ENCODE results near the gene THRSP.

The THRSP gene

GRCh38 chr11:78072455-78072854 is 8.8 kb downstream of the THRSP start:
- TF ChIP-seq NFIC (IDR thresholded peaks at IDR 0.05) = no peak
- no peak for TF ChIP-seq EP300 (IDR thresholded peaks at IDR 0.05; ENCODE audit: borderline replicate concordance)
- TF ChIP-seq TEAD4 (IDR thresholded peaks at IDR 0.05) = no peak
- TF ChIP-seq ZBTB7A (IDR thresholded peaks at IDR 0.05; ENCODE audit: low read depth) = no peak
- TF ChIP-seq YY1 (IDR thresholded peaks at IDR 0.05; ENCODE audit: low read depth) = no peak
- TF ChIP-seq, protein P1, sequence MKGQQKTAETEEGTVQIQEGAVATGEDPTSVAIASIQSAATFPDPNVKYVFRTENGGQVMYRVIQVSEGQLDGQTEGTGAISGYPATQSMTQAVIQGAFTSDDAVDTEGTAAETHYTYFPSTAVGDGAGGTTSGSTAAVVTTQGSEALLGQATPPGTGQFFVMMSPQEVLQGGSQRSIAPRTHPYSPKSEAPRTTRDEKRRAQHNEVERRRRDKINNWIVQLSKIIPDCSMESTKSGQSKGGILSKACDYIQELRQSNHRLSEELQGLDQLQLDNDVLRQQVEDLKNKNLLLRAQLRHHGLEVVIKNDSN (IDR thresholded peaks at IDR 0.05) = no peak
- no peak for TF ChIP-seq CEBPB (IDR thresholded peaks at IDR 0.05)
- TF ChIP-seq RAD21 (IDR thresholded peaks at IDR 0.05; ENCODE audit: low read depth) = no peak
- TF ChIP-seq, protein P2, sequence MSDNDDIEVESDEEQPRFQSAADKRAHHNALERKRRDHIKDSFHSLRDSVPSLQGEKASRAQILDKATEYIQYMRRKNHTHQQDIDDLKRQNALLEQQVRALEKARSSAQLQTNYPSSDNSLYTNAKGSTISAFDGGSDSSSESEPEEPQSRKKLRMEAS (IDR thresholded peaks at IDR 0.05) = no peak

DNA sequence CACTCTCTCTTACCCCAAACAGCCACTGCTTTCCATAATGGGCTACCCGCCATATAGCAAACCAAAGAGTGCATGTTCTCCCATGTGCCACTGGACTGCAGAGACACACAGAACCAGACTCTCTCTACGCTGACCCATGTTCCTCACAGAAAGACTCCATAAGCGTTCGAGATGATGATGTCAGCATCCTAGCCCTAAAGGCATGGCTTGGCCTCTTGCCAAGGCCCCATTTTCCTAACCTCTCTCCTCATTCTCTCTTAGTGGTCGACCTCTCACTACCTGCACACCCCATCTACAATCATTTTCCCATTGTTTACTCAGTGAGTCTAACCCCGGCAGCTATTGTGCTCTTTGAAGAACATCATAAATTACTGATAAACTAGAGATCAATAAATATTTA is 11.1 kb downstream of the THRSP start:
- TF ChIP-seq EP300 (IDR thresholded peaks at IDR 0.05; ENCODE audit: borderline replicate concordance) = no peak
- 0 out of 2 replicates have a peak, but pooled peaks have one; percentile 24 for TF ChIP-seq NFIC (IDR thresholded peaks at IDR 0.05)

DNA sequence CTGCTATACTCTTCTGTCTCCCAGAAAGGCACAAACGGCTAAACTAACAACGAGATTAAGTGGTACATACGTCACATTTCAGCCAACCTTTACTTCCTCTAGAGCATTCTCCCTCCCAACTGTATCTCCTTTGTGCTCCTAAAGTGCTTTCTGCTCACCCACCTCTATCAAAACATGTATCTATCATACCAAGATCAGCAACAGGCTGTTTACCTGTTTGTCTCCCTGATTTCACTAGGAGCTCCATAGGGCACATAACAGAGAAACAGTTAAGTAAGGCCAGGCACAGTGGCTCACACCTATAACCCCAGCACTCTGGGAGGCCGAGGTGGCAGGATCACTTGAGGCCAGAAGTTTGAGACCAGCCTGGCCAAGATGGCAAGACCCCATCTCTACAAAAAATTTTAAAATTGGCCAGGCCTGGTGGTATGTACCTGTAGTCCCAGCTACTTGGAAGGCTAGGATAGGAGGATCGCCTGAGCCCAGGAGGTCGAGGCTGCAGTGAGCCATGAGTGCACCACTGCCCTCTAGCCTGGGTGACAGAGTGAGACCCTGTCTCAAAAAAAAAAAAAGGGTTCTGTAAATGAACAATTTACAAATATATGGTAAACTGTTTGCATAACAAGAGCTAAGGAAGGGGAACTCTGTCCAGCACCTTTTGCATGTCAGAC is 13.2 kb downstream of the THRSP start:
- TF ChIP-seq, protein P2 (IDR thresholded peaks at IDR 0.05) = no peak
- TF ChIP-seq EP300 (IDR thresholded peaks at IDR 0.05; ENCODE audit: borderline replicate concordance) (no peak), FOXM1 (IDR thresholded peaks at IDR 0.05; ENCODE audit: borderline replicate concordance, low read depth) (no peak), TCF12 (IDR thresholded peaks at IDR 0.05; ENCODE audit: low read depth) (no peak)
- TF ChIP-seq, protein P3, sequence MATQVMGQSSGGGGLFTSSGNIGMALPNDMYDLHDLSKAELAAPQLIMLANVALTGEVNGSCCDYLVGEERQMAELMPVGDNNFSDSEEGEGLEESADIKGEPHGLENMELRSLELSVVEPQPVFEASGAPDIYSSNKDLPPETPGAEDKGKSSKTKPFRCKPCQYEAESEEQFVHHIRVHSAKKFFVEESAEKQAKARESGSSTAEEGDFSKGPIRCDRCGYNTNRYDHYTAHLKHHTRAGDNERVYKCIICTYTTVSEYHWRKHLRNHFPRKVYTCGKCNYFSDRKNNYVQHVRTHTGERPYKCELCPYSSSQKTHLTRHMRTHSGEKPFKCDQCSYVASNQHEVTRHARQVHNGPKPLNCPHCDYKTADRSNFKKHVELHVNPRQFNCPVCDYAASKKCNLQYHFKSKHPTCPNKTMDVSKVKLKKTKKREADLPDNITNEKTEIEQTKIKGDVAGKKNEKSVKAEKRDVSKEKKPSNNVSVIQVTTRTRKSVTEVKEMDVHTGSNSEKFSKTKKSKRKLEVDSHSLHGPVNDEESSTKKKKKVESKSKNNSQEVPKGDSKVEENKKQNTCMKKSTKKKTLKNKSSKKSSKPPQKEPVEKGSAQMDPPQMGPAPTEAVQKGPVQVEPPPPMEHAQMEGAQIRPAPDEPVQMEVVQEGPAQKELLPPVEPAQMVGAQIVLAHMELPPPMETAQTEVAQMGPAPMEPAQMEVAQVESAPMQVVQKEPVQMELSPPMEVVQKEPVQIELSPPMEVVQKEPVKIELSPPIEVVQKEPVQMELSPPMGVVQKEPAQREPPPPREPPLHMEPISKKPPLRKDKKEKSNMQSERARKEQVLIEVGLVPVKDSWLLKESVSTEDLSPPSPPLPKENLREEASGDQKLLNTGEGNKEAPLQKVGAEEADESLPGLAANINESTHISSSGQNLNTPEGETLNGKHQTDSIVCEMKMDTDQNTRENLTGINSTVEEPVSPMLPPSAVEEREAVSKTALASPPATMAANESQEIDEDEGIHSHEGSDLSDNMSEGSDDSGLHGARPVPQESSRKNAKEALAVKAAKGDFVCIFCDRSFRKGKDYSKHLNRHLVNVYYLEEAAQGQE (IDR thresholded peaks at IDR 0.05; ENCODE audit: low read depth) = no peak

DNA sequence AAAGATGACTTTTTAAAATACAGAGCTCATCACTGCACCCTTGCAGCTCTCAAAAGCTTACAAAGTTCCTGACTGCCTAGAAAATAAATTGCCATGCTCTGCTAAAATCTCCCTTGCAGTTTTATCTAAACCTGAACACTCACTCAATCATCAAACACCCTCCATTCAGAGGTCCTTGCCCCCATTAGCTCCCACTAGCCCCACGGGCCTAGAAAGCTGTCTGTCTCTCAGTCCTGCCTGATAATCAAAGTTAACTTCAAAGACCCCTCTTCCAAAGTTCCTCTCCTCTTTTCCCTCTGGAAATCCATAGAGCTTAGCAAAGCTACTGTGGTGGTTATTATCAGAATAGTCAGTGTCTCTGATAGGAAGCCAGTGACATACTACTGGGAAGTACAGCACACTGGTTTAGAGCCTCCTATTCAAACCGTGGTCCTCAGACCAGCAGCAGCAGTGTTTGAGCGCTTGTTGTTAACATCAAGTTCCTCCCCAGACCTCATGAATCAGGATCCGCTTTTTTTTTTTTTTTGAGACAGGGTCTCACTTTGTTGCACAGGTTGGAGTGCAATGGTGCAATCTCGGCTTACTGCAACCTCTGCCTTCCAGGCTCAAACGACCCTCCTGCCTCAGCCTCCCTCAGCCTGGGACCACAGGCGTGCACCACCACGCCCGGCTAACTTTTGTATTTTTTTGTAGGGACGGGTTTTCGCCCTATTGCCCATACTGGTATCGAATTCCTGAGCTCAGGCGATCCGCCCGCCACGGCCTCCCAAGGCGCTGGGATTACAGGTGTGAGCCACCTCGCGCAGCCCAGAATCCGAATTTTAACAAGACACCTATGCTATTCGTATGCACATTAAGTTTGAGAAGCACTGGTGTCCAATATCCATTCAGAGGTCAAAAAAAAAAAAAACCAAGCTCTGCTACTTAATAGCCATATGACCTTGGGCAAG is 14.8 kb downstream of the THRSP start:
- no peak for TF ChIP-seq EP300 (IDR thresholded peaks at IDR 0.05; ENCODE audit: borderline replicate concordance)
- no peak for TF ChIP-seq EGR1 (IDR thresholded peaks at IDR 0.05)

GRCh38 chr11:78079232-78080083 is 15.8 kb downstream of the THRSP start, which contains the start of gene NDUFC2:
Gene NDUFC2 (minus strand): TSS chr11:78079862. CDS start chr11:78079744, 118 bp downstream.
- TF ChIP-seq TAF1 (IDR thresholded peaks at IDR 0.05; ENCODE audit: low read depth) (peak; percentile 99), YY1 (IDR thresholded peaks at IDR 0.05; ENCODE audit: low read depth) (peak; percentile 73), RAD21 (IDR thresholded peaks at IDR 0.05; ENCODE audit: low read depth) (no peak; the same call in 1 of the 2 replicates), CEBPB (IDR thresholded peaks at IDR 0.05) (peak; percentile 55; the same call in 1 of the 2 replicates), CREB1 (IDR thresholded peaks at IDR 0.05; ENCODE audit: low read depth) (no peak), ZBTB7A (IDR thresholded peaks at IDR 0.05; ENCODE audit: low read depth) (peak; percentile 67; the same call in 1 of the 2 replicates), FOXM1 (IDR thresholded peaks at IDR 0.05; ENCODE audit: borderline replicate concordance, low read depth) (peak; percentile 45; the same call in 1 of the 2 replicates), EP300 (IDR thresholded peaks at IDR 0.05; ENCODE audit: borderline replicate concordance) (peak; percentile 59; the same call in 1 of the 2 replicates), TCF12 (IDR thresholded peaks at IDR 0.05; ENCODE audit: low read depth) (peak; percentile 79; the same call in 1 of the 2 replicates), TEAD4 (IDR thresholded peaks at IDR 0.05) (peak; percentile 60), NFIC (IDR thresholded peaks at IDR 0.05) (0 out of 2 replicates have a peak, but pooled peaks have one; percentile 46), EGR1 (IDR thresholded peaks at IDR 0.05) (0 out of 2 replicates have a peak, but pooled peaks have one; percentile 19)
- TF ChIP-seq, protein P3 (IDR thresholded peaks at IDR 0.05; ENCODE audit: low read depth) = no peak
- TF ChIP-seq, protein P2 (IDR thresholded peaks at IDR 0.05) = peak; percentile 90
- TF ChIP-seq, protein P1 (IDR thresholded peaks at IDR 0.05) = peak; percentile 73
